CD4-positive, alpha-beta T cell (primary cell): Measurements from ENCODE around the gene LKAAEAR1. TPM values are rescaled to one million over a fixed set of nuclear protein-coding genes. Genes with fewer than 3 reads are reported as not detected.

Source experiments
- ATAC-seq: fragments of 200-7000 bp; cut with Tn5 transposase; one replicate; pipeline ENCODE4 v1.10.0; 2022; ENCODE audit warnings: mild to moderate bottlenecking; ENCODE audit not compliant: poor library complexity
- CTCF ChIA-PET: fragments of 350-600 bp; sonication (Branson Sonifier 250); formaldehyde crosslinking; loops from one replicate; lab custom pipeline; 2021; ENCODE audit warnings: antibody characterized with exemption, inconsistent platforms; lab: Charles Lee
- POLR2A ChIA-PET: fragments of 350-600 bp; sonication (Branson Sonifier 250); formaldehyde crosslinking; loops from one replicate; lab custom pipeline; 2021; ENCODE audit warnings: antibody characterized with exemption, inconsistent platforms; lab: Charles Lee
- DNase-seq, 14 experiments: peaks; one replicate each; pipeline ENCODE4 v3.0.0-alpha.2; 2013 to 2020; ENCODE audit warnings: mixed read lengths in 2 of 14
- H3K27ac ChIP-seq, 2 donors: one replicate each; pipeline versions ENCODE4 v1.5.1 to v1.7.0; 2013; ENCODE audit warnings: low read length in 2 of 2, low read depth in 1 of 2, mild to moderate bottlenecking in 1 of 2
- H3K27me3 ChIP-seq, 2 experiments: 1 replicate in 1 of 2; 2 replicates in 1 of 2; pipeline versions ENCODE4 v1.6.1 to v1.7.0; 2013; ENCODE audit warnings: low read length in 2 of 2, control low read depth in 1 of 2, mild to moderate bottlenecking in 1 of 2, moderate library complexity in 1 of 2; ENCODE audit not compliant: insufficient read depth in 2 of 2, control insufficient read depth in 1 of 2
- H3K36me3 ChIP-seq: one replicate; pipeline ENCODE4 v1.6.1; 2013; ENCODE audit warnings: low read length, control low read depth; ENCODE audit not compliant: insufficient read depth
- H3K4me1 ChIP-seq: one replicate; pipeline ENCODE4 v1.6.1; 2013; ENCODE audit warnings: low read length, control low read depth; ENCODE audit not compliant: insufficient read depth
- H3K4me3 ChIP-seq: one replicate; pipeline ENCODE4 v1.5.1; 2013; ENCODE audit warnings: mild to moderate bottlenecking, low read length, moderate library complexity
- H3K9me3 ChIP-seq, 2 experiments: 1 replicate in 1 of 2; 2 replicates in 1 of 2; pipeline versions ENCODE4 v1.6.1 to v1.7.0; 2013; ENCODE audit warnings: low read length in 2 of 2, mild to moderate bottlenecking in 2 of 2, control low read depth in 1 of 2, moderate library complexity in 1 of 2; ENCODE audit not compliant: control insufficient read depth in 1 of 2, insufficient read depth in 1 of 2
- H3K27ac Mint-ChIP-seq: one replicate; pipeline ENCODE4 v1.8.0; 2020; ENCODE audit warnings: mixed read lengths
- H3K27me3 Mint-ChIP-seq: one replicate; pipeline ENCODE4 v1.8.0; 2021; ENCODE audit warnings: mixed read lengths
- H3K36me3 Mint-ChIP-seq: one replicate; pipeline ENCODE4 v1.8.0; 2021; ENCODE audit warnings: low read depth, mixed read lengths
- H3K4me1 Mint-ChIP-seq: one replicate; pipeline ENCODE4 v1.8.0; 2021; ENCODE audit warnings: low read depth, mixed read lengths
- H3K4me3 Mint-ChIP-seq: one replicate; pipeline ENCODE4 v1.8.0; 2020; ENCODE audit warnings: mild to moderate bottlenecking, mixed read lengths
- H3K9me3 Mint-ChIP-seq: one replicate; pipeline ENCODE4 v1.8.0; 2020; ENCODE audit warnings: mixed read lengths
- CTCF ChIP-seq: fragments of 200-600 bp; IDR thresholded peaks from one replicate; pipeline ENCODE4 v1.8.0; 2022; ENCODE audit warnings: antibody characterized with exemption, mild to moderate bottlenecking
- intact Hi-C, 2 experiments: fragments of 100-400 bp; cut with DNase I in 1 of 2; cut with micrococcal nuclease in 1 of 2; formaldehyde crosslinking; loops; one replicate each; pipeline versions ENCODE4 v1.15.1 to v1.9.0; 2023 to 2025; cut with DNase I, micrococcal nuclease
- total RNA-seq, 174 experiments: library from RNA in 2 of 174; stranded (reverse) in 2 of 174; gene quantifications; one replicate each; pipeline ENCODE4 v1.2.3 and lab custom pipeline; 2021 to 2026

Gene LKAAEAR1
- total RNA-seq, 2 experiments from 2014 or later = 0.30 to 0.39 TPM

- H3K4me3 ChIP-seq = no peak overlapping the region
- no peaks in the 10 kb centered on the region for H3K4me1 ChIP-seq
- H3K27ac ChIP-seq = no peak overlapping the region
- intact Hi-C loops = no loop called here
- POLR2A ChIA-PET = no interaction called here
- CTCF ChIA-PET = no interaction called here
- Mint-ChIP-seq H3K4me3 (no peak overlapping the region), H3K27ac (no peak overlapping the region), H3K27me3 (no peaks in the 10 kb centered on the region), H3K36me3 (no peaks in the 10 kb centered on the region), H3K9me3 (no peaks in the 10 kb centered on the region), H3K4me1 (no peaks in the 10 kb centered on the region)
- H3K36me3 ChIP-seq = no peaks in the 10 kb centered on the region
- ATAC-seq (no peak), DNase-seq (peak in 1 of 14 experiments; percentile 12)
- no peaks in the 10 kb centered on the region for H3K9me3 ChIP-seq
- no peak for TF ChIP-seq CTCF
- no peaks in the 10 kb centered on the region for H3K27me3 ChIP-seq
These were observed 25.7 kb upstream of the LKAAEAR1 start for GRCh38 chr20:64109831-64110391.

- intact Hi-C loops = no loop called here
- no peaks in the 10 kb centered on the region for H3K27me3 ChIP-seq
- no peaks in the 10 kb centered on the region for H3K9me3 ChIP-seq
- H3K9me3 Mint-ChIP-seq = no peaks in the 10 kb centered on the region
- CTCF ChIA-PET = no interaction called here
- H3K36me3 Mint-ChIP-seq = no peaks in the 10 kb centered on the region
- TF ChIP-seq CTCF = no peak
- no peak for ATAC-seq
- DNase-seq = peak in 1 of 14 experiments; percentile 25
- POLR2A ChIA-PET = no interaction called here
- H3K4me1 ChIP-seq = no peaks in the 10 kb centered on the region
- H3K27me3 Mint-ChIP-seq = no peaks in the 10 kb centered on the region
- H3K4me1 Mint-ChIP-seq = no peaks in the 10 kb centered on the region
- no peaks in the 10 kb centered on the region for H3K36me3 ChIP-seq
- H3K4me3 Mint-ChIP-seq = no peak overlapping the region
- H3K27ac ChIP-seq = no peak overlapping the region
- no peak overlapping the region for H3K27ac Mint-ChIP-seq
- H3K4me3 ChIP-seq = no peak overlapping the region
These were observed 24.8 kb upstream of the LKAAEAR1 start for GRCh38 chr20:64108731-64109681.

- DNase-seq (peak in 1 of 14 experiments; percentile 21), ATAC-seq (no peak)
- no peak overlapping the region for H3K4me3 Mint-ChIP-seq
- no peaks in the 10 kb centered on the region for H3K36me3 ChIP-seq
- ChIA-PET CTCF (no interaction called here), POLR2A (no interaction called here)
- H3K9me3 Mint-ChIP-seq = no peaks in the 10 kb centered on the region
- peaks cover 2% of the 10 kb centered on the region for H3K4me1 ChIP-seq
- no peaks in the 10 kb centered on the region for H3K9me3 ChIP-seq
- H3K27me3 ChIP-seq = peaks cover 5 to 9% of the 10 kb centered on the region in 2 experiments
- peaks cover 2% of the 10 kb centered on the region for H3K4me1 Mint-ChIP-seq
- no peak overlapping the region for H3K4me3 ChIP-seq
- H3K27ac ChIP-seq = no peak overlapping the region
- H3K27ac Mint-ChIP-seq = no peak overlapping the region
- H3K27me3 Mint-ChIP-seq = peaks cover 9% of the 10 kb centered on the region
- H3K36me3 Mint-ChIP-seq = no peaks in the 10 kb centered on the region
- TF ChIP-seq CTCF = no peak
- intact Hi-C loops = no loop called here
These were observed 23.7 kb upstream of the LKAAEAR1 start for GRCh38 chr20:64107736-64108457.
